Brain microvascular endothelial cell (primary cell): ENCODE data around the gene DCHS1.

Source experiments
- DNase-seq: peaks from one replicate; pipeline ENCODE4 v3.0.0-alpha.2; 2020
- H3K27ac ChIP-seq: fragments of 250-450 bp; sonication (Bioruptor Pico); 2 replicates; pipeline ENCODE4 v1.5.1; 2020; ENCODE audit warnings: mild to moderate bottlenecking, moderate library complexity
- H3K27me3 ChIP-seq: fragments of 250-450 bp; sonication (Bioruptor Pico); replicated peaks from 2 replicates; pipeline ENCODE4 v1.5.1; 2020; ENCODE audit warnings: mild to moderate bottlenecking
- H3K36me3 ChIP-seq: fragments of 250-450 bp; sonication (Bioruptor Pico); replicated peaks from 2 replicates; pipeline ENCODE4 v1.5.1; 2020; ENCODE audit warnings: mild to moderate bottlenecking
- H3K4me3 ChIP-seq: 2 replicates; pipeline ENCODE4 v1.5.1; 2011; ENCODE audit warnings: low read depth, mild to moderate bottlenecking, control low read depth, low read length, moderate library complexity
- CTCF ChIP-seq: IDR thresholded peaks from 2 replicates; pipeline ENCODE4 v1.5.1; 2011; ENCODE audit warnings: low read depth, mild to moderate bottlenecking, moderate library complexity, low read length, control low read depth, inconsistent platforms; ENCODE audit errors: missing control alignments
- in situ Hi-C: cut with HindIII; loops from 2 replicates; pipeline ENCODE4 v1.10.0; 2017; ENCODE audit warnings: low sequenced_read_pairs, low pct_ligation_motif_present

The DCHS1 gene

GRCh38 chr11:6619004-6619745 lies 36.4 kb downstream of the DCHS1 start, which contains the start of gene TPP1:
Gene TPP1, minus strand, starts transcription at chr11:6619422. Its CDS starts 22 bp downstream, at chr11:6619400.
- no peak for TF ChIP-seq CTCF
- Histone ChIP-seq H3K4me3 (peak within 1 kb of the TSS; percentile 93), H3K36me3 (peaks cover 13% of the 10 kb centered on the region), H3K27ac (peak within 1 kb of the TSS; percentile 60), H3K27me3 (no peaks in the 10 kb centered on the region)
- DNase-seq, result peak; percentile 96
- in situ Hi-C loops, result no loop called here

GRCh38 chr11:6618117-6619003 lies 37.2 kb downstream of the DCHS1 start:
- peaks cover 16% of the 10 kb centered on the region for H3K36me3 ChIP-seq
- H3K27me3 ChIP-seq, result no peaks in the 10 kb centered on the region
- TF ChIP-seq CTCF, result no peak
- peak; percentile 80 for DNase-seq
- peak overlapping the region; percentile 60 for H3K27ac ChIP-seq
- in situ Hi-C loops, result no loop called here
- H3K4me3 ChIP-seq, result peak overlapping the region; percentile 93

- Histone ChIP-seq H3K4me3 (no peak overlapping the region), H3K27me3 (no peaks in the 10 kb centered on the region), H3K27ac (peak overlapping the region; percentile 60), H3K36me3 (peaks cover 16% of the 10 kb centered on the region)
- DNase-seq, result no peak
- in situ Hi-C loops, result no loop called here
- TF ChIP-seq CTCF, result no peak
Observed at GRCh38 chr11:6617315-6617781, 38.3 kb downstream of the DCHS1 start.

GRCh38 chr11:6616596-6617250 lies 38.9 kb downstream of the DCHS1 start:
- no peak for TF ChIP-seq CTCF
- no peak for DNase-seq
- no peaks in the 10 kb centered on the region for H3K27me3 ChIP-seq
- H3K36me3 ChIP-seq, result peaks cover 16% of the 10 kb centered on the region
- in situ Hi-C loops, result no loop called here
- H3K27ac ChIP-seq, result peak overlapping the region; percentile 29
- no peak overlapping the region for H3K4me3 ChIP-seq

- peak overlapping the region; percentile 29 for H3K27ac ChIP-seq
- no peaks in the 10 kb centered on the region for H3K27me3 ChIP-seq
- in situ Hi-C loops, result no loop called here
- DNase-seq, result peak; percentile 65
- no peak overlapping the region for H3K4me3 ChIP-seq
- no peak for TF ChIP-seq CTCF
- peaks cover 20% of the 10 kb centered on the region for H3K36me3 ChIP-seq
Observed at GRCh38 chr11:6615882-6616585, 39.6 kb downstream of the DCHS1 start.
